HEK293 (cell line): ENCODE data around the gene C2CD3.

Experiments
- CTCF ChIA-PET: fragments of 350-600 bp; formaldehyde crosslinking; extraction: SDS; loops from one replicate; lab custom pipeline; 2021; ENCODE audit warnings: antibody characterized with exemption; lab: Yijun Ruan, JAX
- POLR2A ChIA-PET: fragments of 300-600 bp; formaldehyde crosslinking; extraction: SDS; loops from one replicate; lab custom pipeline; 2020; ENCODE audit warnings: antibody characterized with exemption, inconsistent platforms; lab: Yijun Ruan, JAX
- H3K27ac ChIP-seq: fragments of 200-500 bp; sonication (Bioruptor generic); 2 replicates; pipeline ENCODE4 v1.5.1; 2014; ENCODE audit warnings: low read depth, low read length, control low read depth, inconsistent platforms; ENCODE audit errors: extremely low read depth
- H3K36me3 ChIP-seq, 2 experiments: fragments of 200-500 bp in 1 of 2; sonication (Bioruptor generic) in 1 of 2; 1 replicate in 1 of 2; 2 replicates in 1 of 2; pipeline ENCODE4 v1.5.1; 2014 to 2017; ENCODE audit warnings: inconsistent platforms in 2 of 2, low read length in 2 of 2; ENCODE audit not compliant: control insufficient read depth in 2 of 2, insufficient read depth in 1 of 2
- H3K4me1 ChIP-seq: fragments of 200-500 bp; sonication (Bioruptor generic); 2 replicates; pipeline ENCODE4 v1.5.1; 2014; ENCODE audit warnings: mild to moderate bottlenecking, low read length, inconsistent platforms; ENCODE audit not compliant: control insufficient read depth, insufficient read depth
- H3K4me3 ChIP-seq: 2 replicates; pipeline ENCODE4 v1.5.1; 2011; ENCODE audit warnings: low read depth, mild to moderate bottlenecking, control low read depth, low read length, moderate library complexity
- H3K9me3 ChIP-seq: fragments of 200-500 bp; sonication (Bioruptor generic); 2 replicates; pipeline ENCODE4 v1.5.1; 2014; ENCODE audit warnings: low read depth, low read length, inconsistent platforms; ENCODE audit not compliant: control insufficient read depth, insufficient read depth
- SCRT1 ChIP-seq: fragments of 450-650 bp; formaldehyde crosslinking; IDR thresholded peaks from 2 replicates; pipeline ENCODE4 v1.5.1; 2016; ENCODE audit warnings: missing biosample characterization, missing genetic modification characterization, borderline replicate concordance
- ZBTB20 ChIP-seq: fragments of 450-650 bp; formaldehyde crosslinking; IDR thresholded peaks from 2 replicates; pipeline ENCODE4 v1.5.1; 2016; ENCODE audit warnings: missing biosample characterization, missing genetic modification characterization
- ZBTB6 ChIP-seq: fragments of 450-650 bp; formaldehyde crosslinking; IDR thresholded peaks from 2 replicates; pipeline ENCODE4 v1.5.1; 2017; ENCODE audit warnings: missing biosample characterization, missing genetic modification characterization
- ZNF133 ChIP-seq: fragments of 450-650 bp; formaldehyde crosslinking; IDR thresholded peaks from 2 replicates; pipeline ENCODE4 v1.5.1; 2016; ENCODE audit warnings: missing biosample characterization, missing genetic modification characterization
- ZNF169 ChIP-seq: fragments of 450-650 bp; formaldehyde crosslinking; IDR thresholded peaks from 2 replicates; pipeline ENCODE4 v1.5.1; 2016; ENCODE audit warnings: missing biosample characterization, missing genetic modification characterization
- ZNF211 ChIP-seq: fragments of 450-650 bp; formaldehyde crosslinking; IDR thresholded peaks from 2 replicates; pipeline ENCODE4 v1.5.1; 2016; ENCODE audit warnings: low read depth, missing biosample characterization, missing genetic modification characterization
- ZNF239 ChIP-seq: fragments of 450-650 bp; formaldehyde crosslinking; IDR thresholded peaks from 2 replicates; pipeline ENCODE4 v1.5.1; 2016; ENCODE audit warnings: missing biosample characterization, missing genetic modification characterization
- ZNF350 ChIP-seq: fragments of 450-650 bp; formaldehyde crosslinking; IDR thresholded peaks from 2 replicates; pipeline ENCODE4 v1.5.0; 2017; ENCODE audit warnings: missing biosample characterization, mild to moderate bottlenecking, missing genetic modification characterization
- ZNF354C ChIP-seq: fragments of 450-650 bp; formaldehyde crosslinking; IDR thresholded peaks from 2 replicates; pipeline ENCODE4 v1.5.1; 2016; ENCODE audit warnings: missing biosample characterization, missing genetic modification characterization, low read depth, borderline replicate concordance
- ZNF645 ChIP-seq: fragments of 450-650 bp; formaldehyde crosslinking; IDR thresholded peaks from 2 replicates; pipeline ENCODE4; 2016; ENCODE audit warnings: missing biosample characterization, missing genetic modification characterization
- ZNF701 ChIP-seq: fragments of 450-650 bp; formaldehyde crosslinking; IDR thresholded peaks from 2 replicates; pipeline ENCODE4 v1.5.1; 2016; ENCODE audit warnings: missing biosample characterization, missing genetic modification characterization
- ZNF792 ChIP-seq: fragments of 450-650 bp; formaldehyde crosslinking; IDR thresholded peaks from 2 replicates; pipeline ENCODE4 v1.5.1; 2016; ENCODE audit warnings: missing biosample characterization, missing genetic modification characterization
- ZSCAN23 ChIP-seq: fragments of 450-650 bp; formaldehyde crosslinking; IDR thresholded peaks from 2 replicates; pipeline ENCODE4 v1.5.1; 2016; ENCODE audit warnings: missing biosample characterization, missing genetic modification characterization
- ZXDB ChIP-seq: fragments of 450-650 bp; formaldehyde crosslinking; IDR thresholded peaks from 2 replicates; pipeline ENCODE4 v1.5.1; 2016; ENCODE audit warnings: missing biosample characterization, missing genetic modification characterization
- TF ChIP-seq, protein P1 (sequence below): fragments of 450-650 bp; formaldehyde crosslinking; IDR thresholded peaks from 2 replicates; pipeline ENCODE4 v1.5.1; 2017; ENCODE audit warnings: missing biosample characterization, missing genetic modification characterization
- TF ChIP-seq, protein P2 (sequence below): fragments of 450-650 bp; formaldehyde crosslinking; IDR thresholded peaks from 2 replicates; pipeline ENCODE4 v1.5.1; 2016; ENCODE audit warnings: missing biosample characterization, missing genetic modification characterization
- TF ChIP-seq, protein P3 (sequence below): fragments of 450-650 bp; formaldehyde crosslinking; IDR thresholded peaks from 2 replicates; pipeline ENCODE4 v1.5.1; 2016; ENCODE audit warnings: missing biosample characterization, missing genetic modification characterization
- TF ChIP-seq, protein P4 (sequence below): fragments of 450-650 bp; formaldehyde crosslinking; IDR thresholded peaks from 2 replicates; pipeline ENCODE4 v1.5.1; 2016; ENCODE audit warnings: missing biosample characterization, missing genetic modification characterization
- TF ChIP-seq, protein P5 (sequence below): fragments of 450-650 bp; formaldehyde crosslinking; IDR thresholded peaks from 2 replicates; pipeline ENCODE4 v1.5.1; 2016; ENCODE audit warnings: missing biosample characterization, missing genetic modification characterization
- TF ChIP-seq, protein P6 (sequence below): fragments of 450-650 bp; formaldehyde crosslinking; IDR thresholded peaks from 2 replicates; pipeline ENCODE4 v1.5.1; 2016; ENCODE audit warnings: missing biosample characterization, missing genetic modification characterization

Gene C2CD3

GRCh38 chr11:74091549-74091948, 79.3 kb downstream of the C2CD3 start (continued):
- no peak for TF ChIP-seq ZNF354C (tag by site-specific recombination)

DNA sequence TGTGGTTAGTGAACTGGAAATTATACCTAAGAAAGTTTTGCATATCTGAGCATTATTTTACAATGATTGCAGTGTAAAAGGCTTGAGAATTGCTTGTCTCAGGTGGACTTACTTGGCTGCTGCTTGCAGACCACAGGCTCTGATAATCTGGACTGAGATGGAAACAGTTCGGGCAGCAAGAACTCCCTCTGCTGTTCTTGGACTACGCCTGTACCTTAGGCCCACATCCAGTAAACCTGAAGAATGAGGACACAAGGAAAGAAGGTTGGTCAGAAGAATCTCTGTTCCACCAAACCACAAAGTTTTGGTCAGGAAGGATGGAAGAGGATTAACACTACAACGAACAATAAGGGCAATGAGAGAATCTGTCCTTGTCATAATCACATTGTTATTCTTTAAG, 80.1 kb downstream of the C2CD3 start:
- Histone ChIP-seq H3K36me3 (peaks cover 0 to 72% of the 10 kb centered on the region in 2 experiments), H3K4me1 (no peaks in the 10 kb centered on the region), H3K9me3 (no peaks in the 10 kb centered on the region), H3K27ac (no peak overlapping the region), H3K4me3 (no peak overlapping the region)
- ChIA-PET POLR2A (no interaction called here), CTCF (no interaction called here)
- TF ChIP-seq, protein P1, sequence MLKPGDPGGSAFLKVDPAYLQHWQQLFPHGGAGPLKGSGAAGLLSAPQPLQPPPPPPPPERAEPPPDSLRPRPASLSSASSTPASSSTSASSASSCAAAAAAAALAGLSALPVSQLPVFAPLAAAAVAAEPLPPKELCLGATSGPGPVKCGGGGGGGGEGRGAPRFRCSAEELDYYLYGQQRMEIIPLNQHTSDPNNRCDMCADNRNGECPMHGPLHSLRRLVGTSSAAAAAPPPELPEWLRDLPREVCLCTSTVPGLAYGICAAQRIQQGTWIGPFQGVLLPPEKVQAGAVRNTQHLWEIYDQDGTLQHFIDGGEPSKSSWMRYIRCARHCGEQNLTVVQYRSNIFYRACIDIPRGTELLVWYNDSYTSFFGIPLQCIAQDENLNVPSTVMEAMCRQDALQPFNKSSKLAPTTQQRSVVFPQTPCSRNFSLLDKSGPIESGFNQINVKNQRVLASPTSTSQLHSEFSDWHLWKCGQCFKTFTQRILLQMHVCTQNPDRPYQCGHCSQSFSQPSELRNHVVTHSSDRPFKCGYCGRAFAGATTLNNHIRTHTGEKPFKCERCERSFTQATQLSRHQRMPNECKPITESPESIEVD (tag by site-specific recombination), result no peak
- TF ChIP-seq, protein P2, sequence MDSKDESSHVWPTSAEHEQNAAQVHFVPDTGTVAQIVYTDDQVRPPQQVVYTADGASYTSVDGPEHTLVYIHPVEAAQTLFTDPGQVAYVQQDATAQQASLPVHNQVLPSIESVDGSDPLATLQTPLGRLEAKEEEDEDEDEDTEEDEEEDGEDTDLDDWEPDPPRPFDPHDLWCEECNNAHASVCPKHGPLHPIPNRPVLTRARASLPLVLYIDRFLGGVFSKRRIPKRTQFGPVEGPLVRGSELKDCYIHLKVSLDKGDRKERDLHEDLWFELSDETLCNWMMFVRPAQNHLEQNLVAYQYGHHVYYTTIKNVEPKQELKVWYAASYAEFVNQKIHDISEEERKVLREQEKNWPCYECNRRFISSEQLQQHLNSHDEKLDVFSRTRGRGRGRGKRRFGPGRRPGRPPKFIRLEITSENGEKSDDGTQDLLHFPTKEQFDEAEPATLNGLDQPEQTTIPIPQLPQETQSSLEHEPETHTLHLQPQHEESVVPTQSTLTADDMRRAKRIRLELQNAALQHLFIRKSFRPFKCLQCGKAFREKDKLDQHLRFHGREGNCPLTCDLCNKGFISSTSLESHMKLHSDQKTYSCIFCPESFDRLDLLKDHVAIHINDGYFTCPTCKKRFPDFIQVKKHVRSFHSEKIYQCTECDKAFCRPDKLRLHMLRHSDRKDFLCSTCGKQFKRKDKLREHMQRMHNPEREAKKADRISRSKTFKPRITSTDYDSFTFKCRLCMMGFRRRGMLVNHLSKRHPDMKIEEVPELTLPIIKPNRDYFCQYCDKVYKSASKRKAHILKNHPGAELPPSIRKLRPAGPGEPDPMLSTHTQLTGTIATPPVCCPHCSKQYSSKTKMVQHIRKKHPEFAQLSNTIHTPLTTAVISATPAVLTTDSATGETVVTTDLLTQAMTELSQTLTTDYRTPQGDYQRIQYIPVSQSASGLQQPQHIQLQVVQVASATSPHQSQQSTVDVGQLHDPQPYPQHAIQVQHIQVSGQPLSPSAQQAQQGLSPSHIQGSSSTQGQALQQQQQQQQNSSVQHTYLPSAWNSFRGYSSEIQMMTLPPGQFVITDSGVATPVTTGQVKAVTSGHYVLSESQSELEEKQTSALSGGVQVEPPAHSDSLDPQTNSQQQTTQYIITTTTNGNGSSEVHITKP (tag by site-specific recombination), result no peak
- no peak for TF ChIP-seq ZNF239 (tag by site-specific recombination)
- TF ChIP-seq ZNF645 (tag by site-specific recombination), result no peak
- no peak for TF ChIP-seq SCRT1 (tag by site-specific recombination)
- TF ChIP-seq ZNF211 (tag by site-specific recombination), result no peak
- TF ChIP-seq ZXDB (tag by site-specific recombination), result no peak
- TF ChIP-seq, protein P3, sequence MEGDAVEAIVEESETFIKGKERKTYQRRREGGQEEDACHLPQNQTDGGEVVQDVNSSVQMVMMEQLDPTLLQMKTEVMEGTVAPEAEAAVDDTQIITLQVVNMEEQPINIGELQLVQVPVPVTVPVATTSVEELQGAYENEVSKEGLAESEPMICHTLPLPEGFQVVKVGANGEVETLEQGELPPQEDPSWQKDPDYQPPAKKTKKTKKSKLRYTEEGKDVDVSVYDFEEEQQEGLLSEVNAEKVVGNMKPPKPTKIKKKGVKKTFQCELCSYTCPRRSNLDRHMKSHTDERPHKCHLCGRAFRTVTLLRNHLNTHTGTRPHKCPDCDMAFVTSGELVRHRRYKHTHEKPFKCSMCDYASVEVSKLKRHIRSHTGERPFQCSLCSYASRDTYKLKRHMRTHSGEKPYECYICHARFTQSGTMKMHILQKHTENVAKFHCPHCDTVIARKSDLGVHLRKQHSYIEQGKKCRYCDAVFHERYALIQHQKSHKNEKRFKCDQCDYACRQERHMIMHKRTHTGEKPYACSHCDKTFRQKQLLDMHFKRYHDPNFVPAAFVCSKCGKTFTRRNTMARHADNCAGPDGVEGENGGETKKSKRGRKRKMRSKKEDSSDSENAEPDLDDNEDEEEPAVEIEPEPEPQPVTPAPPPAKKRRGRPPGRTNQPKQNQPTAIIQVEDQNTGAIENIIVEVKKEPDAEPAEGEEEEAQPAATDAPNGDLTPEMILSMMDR, result no peak
- no peak for TF ChIP-seq ZNF350 (tag by site-specific recombination)
- no peak for TF ChIP-seq ZNF169 (tag by site-specific recombination)
- no peak for TF ChIP-seq ZSCAN23 (tag by site-specific recombination)
- TF ChIP-seq ZBTB20 (tag by site-specific recombination), result no peak
- TF ChIP-seq ZNF701 (tag by site-specific recombination), result no peak
- TF ChIP-seq ZNF792 (tag by site-specific recombination), result no peak
- no peak for TF ChIP-seq ZBTB6 (tag by site-specific recombination)
- no peak for TF ChIP-seq ZNF133 (tag by site-specific recombination)
- TF ChIP-seq, protein P4, sequence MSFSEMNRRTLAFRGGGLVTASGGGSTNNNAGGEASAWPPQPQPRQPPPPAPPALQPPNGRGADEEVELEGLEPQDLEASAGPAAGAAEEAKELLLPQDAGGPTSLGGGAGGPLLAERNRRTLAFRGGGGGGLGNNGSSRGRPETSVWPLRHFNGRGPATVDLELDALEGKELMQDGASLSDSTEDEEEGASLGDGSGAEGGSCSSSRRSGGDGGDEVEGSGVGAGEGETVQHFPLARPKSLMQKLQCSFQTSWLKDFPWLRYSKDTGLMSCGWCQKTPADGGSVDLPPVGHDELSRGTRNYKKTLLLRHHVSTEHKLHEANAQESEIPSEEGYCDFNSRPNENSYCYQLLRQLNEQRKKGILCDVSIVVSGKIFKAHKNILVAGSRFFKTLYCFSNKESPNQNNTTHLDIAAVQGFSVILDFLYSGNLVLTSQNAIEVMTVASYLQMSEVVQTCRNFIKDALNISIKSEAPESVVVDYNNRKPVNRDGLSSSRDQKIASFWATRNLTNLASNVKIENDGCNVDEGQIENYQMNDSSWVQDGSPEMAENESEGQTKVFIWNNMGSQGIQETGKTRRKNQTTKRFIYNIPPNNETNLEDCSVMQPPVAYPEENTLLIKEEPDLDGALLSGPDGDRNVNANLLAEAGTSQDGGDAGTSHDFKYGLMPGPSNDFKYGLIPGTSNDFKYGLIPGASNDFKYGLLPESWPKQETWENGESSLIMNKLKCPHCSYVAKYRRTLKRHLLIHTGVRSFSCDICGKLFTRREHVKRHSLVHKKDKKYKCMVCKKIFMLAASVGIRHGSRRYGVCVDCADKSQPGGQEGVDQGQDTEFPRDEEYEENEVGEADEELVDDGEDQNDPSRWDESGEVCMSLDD, result no peak
- TF ChIP-seq, protein P5, sequence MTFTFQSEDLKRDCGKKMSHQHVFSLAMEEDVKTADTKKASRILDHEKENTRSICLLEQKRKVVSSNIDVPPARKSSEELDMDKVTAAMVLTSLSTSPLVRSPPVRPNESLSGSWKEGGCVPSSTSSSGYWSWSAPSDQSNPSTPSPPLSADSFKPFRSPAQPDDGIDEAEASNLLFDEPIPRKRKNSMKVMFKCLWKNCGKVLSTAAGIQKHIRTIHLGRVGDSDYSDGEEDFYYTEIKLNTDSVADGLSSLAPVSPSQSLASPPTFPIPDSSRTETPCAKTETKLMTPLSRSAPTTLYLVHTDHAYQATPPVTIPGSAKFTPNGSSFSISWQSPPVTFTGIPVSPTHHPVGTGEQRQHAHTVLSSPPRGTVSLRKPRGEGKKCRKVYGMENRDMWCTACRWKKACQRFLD, result no peak
- TF ChIP-seq, protein P6, sequence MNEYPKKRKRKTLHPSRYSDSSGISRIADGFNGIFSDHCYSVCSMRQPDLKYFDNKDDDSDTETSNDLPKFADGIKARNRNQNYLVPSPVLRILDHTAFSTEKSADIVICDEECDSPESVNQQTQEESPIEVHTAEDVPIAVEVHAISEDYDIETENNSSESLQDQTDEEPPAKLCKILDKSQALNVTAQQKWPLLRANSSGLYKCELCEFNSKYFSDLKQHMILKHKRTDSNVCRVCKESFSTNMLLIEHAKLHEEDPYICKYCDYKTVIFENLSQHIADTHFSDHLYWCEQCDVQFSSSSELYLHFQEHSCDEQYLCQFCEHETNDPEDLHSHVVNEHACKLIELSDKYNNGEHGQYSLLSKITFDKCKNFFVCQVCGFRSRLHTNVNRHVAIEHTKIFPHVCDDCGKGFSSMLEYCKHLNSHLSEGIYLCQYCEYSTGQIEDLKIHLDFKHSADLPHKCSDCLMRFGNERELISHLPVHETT (tag by site-specific recombination), result no peak
